ENCODE data around the gene PANX3.

PANX3 gene

DNA sequence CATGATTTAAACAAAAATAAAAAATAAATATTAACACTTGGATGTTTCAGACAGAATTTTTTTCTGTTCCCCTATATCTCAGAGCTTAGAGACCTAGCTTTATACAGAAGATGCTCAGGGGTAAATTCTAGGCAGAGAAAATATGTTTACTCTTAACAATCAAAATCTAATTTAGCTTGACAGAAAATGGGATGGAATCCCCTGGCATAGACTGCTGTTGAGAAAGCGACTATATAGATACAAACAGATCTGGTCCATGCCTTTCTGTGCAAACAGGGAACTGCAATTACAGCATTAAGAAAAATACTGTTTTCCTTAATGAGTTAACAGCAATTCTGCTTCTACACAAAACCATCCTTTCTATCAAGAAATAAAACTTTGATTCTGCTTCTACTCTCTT lies 47.8 kb downstream of the PANX3 start:
- no peak for DNase-seq

- DNase-seq, result no peak
These were observed 50.3 kb downstream of the PANX3 start for GRCh38 chr11:124661553-124661952.

DNA sequence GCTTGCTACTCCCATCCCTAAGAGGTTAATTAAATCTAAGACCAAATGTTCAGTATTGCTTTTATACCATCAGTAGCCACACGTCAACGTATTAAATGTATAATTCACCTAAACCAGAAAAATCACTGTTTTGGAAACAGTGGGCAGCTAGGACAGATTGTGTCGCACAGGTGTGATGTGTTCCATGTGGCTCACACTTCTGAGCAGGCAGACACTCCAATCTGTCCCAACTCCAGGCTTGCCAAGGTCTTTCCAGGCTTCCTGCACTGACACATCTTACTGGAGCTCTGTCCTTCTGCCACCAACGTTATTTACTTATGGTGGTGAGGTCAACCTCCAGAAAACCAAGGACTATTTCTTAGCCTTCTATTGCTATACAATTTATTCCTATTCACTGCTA lies 50.9 kb downstream of the PANX3 start:
- DNase-seq, result no peak

GRCh38 chr11:124663861-124664260 lies 52.6 kb downstream of the PANX3 start:
- no peak for DNase-seq

- DNase-seq, result no peak
These were observed 56.4 kb downstream of the PANX3 start for GRCh38 chr11:124667601-124668000.

DNA sequence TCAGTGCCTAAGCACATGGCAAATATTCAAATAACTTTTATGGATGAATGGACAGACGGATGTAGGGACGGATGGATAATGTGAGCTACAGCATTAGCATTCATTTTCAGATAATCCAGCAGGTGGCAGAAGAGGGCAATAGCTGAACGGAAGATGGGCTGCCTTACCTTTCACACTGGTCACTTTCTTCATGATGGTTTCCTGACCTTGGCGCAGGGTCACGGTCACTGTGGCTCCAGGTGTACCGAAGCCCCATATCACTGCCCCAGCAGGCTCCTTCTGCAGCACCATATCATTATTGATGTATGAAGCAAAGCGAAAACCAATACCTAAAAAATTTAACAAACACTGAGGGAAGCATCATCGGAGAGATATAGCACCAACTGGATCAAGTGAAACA lies 58.0 kb downstream of the PANX3 start:
- DNase-seq, result peak; percentile 30

Measured in CD4-positive, alpha-beta T cell treated with Interferon gamma for 1 hour (primary cell).